ENCODE measurements around the gene ADGRG2. TPM values are rescaled to one million over a fixed set of nuclear protein-coding genes. Genes with fewer than 3 reads are reported as not detected.

ADGRG2 gene
- total and polyA plus RNA-seq, 9 of the 15 experiments (the other 6 are each of a cell fraction or from before 2014, with no cell fraction given), result 0.03 TPM; not detected in 8

GRCh38 chrX:18946611-18947010 lies 175.7 kb downstream of the ADGRG2 start:
- Histone ChIP-seq H3K4me2 (ENCODE audit: insufficient read depth, low read length) (no peak overlapping the region), H3K79me2 (ENCODE audit: control insufficient read depth, insufficient read depth, low read length) (no peaks in the 10 kb centered on the region), H3K9me3 (replicated peaks; ENCODE audit: control insufficient read depth, insufficient read depth, low read depth, low read length) (no peaks in the 10 kb centered on the region), H3K4me1 (replicated peaks in 1 of 2; ENCODE audit: control insufficient read depth in 2 of 2, insufficient read depth in 2 of 2, low read length in 2 of 2) (no peaks in the 10 kb centered on the region), H3K36me3 (ENCODE audit: control insufficient read depth, insufficient read depth, low read length) (peaks cover 35% of the 10 kb centered on the region; the same call in 2 of the 3 replicates), H3K9ac (ENCODE audit: insufficient read depth in 1 of 2, low read depth in 2 of 2, low read length in 2 of 2) (no peak overlapping the region), H3K9me1 (ENCODE audit: control insufficient read depth, insufficient read depth, low read length) (no peaks in the 10 kb centered on the region), H4K20me1 (replicated peaks; ENCODE audit: control insufficient read depth, insufficient read depth, low read length) (no peaks in the 10 kb centered on the region), H3K27me3 (ENCODE audit: control insufficient read depth in 2 of 2, insufficient read depth in 2 of 2, low read length in 2 of 2) (no peaks in the 10 kb centered on the region), H3K27ac (ENCODE audit: extremely low read depth, low read depth, low read length) (no peak overlapping the region), H2AFZ (ENCODE audit: low read depth, low read length) (no peak overlapping the region), H3K4me3 (no peak overlapping the region)
- in situ Hi-C loops (cut with MboI), result no loop called here
- DNase-seq (ENCODE audit: extremely low read depth in 1 of 4, low spot score in 3 of 4) (no peak), ATAC-seq (no peak), FAIRE-seq (no peak)
- 100% methylated on average over 1 of the region's 4 CpGs for WGBS (ENCODE audit: insufficient coverage, low coverage, missing lambda C conversion rate)
- no TSS peak for BruUV-seq (replicated peaks)
- TF ChIP-seq RBM39 (optimal IDR thresholded peaks at IDR 0.05; ENCODE audit: low read depth, low read length) (no peak), MEF2D (tag; conservative IDR thresholded peaks at IDR 0.05; ENCODE audit: low read depth) (no peak), NCOA2 (IDR thresholded peaks at IDR 0.05; ENCODE audit: partially characterized antibody in 2 of 2) (no peak), HOXB6 (CRISPR knock-in tag; IDR thresholded peaks at IDR 0.05; ENCODE audit: borderline replicate concordance) (no peak), MYBL2 (IDR thresholded peaks at IDR 0.05; ENCODE audit: low read depth) (no peak), MYBL2 (CRISPR knock-in tag; IDR thresholded peaks at IDR 0.05; ENCODE audit: borderline replicate concordance) (no peak)
- ChIA-PET CTCF (ENCODE audit: low intra/inter-chr PET ratio) (no interaction called here), POLR2A (no interaction called here)
- intact Hi-C loops (cut with micrococcal nuclease), result no loop called here

- Histone ChIP-seq H3K4me1 (replicated peaks in 1 of 2; ENCODE audit: control insufficient read depth in 2 of 2, insufficient read depth in 2 of 2, low read length in 2 of 2) (no peaks in the 10 kb centered on the region), H4K20me1 (replicated peaks; ENCODE audit: control insufficient read depth, insufficient read depth, low read length) (no peaks in the 10 kb centered on the region), H3K36me3 (ENCODE audit: control insufficient read depth, insufficient read depth, low read length) (peaks cover 34% of the 10 kb centered on the region; the same call in 2 of the 3 replicates), H2AFZ (ENCODE audit: low read depth, low read length) (no peak overlapping the region), H3K27ac (ENCODE audit: extremely low read depth, low read depth, low read length) (no peak overlapping the region), H3K9ac (ENCODE audit: insufficient read depth in 1 of 2, low read depth in 2 of 2, low read length in 2 of 2) (no peak overlapping the region), H3K27me3 (ENCODE audit: control insufficient read depth in 2 of 2, insufficient read depth in 2 of 2, low read length in 2 of 2) (no peaks in the 10 kb centered on the region), H3K4me2 (ENCODE audit: insufficient read depth, low read length) (no peak overlapping the region), H3K4me3 (no peak overlapping the region), H3K9me3 (replicated peaks; ENCODE audit: control insufficient read depth, insufficient read depth, low read depth, low read length) (no peaks in the 10 kb centered on the region), H3K79me2 (ENCODE audit: control insufficient read depth, insufficient read depth, low read length) (no peaks in the 10 kb centered on the region), H3K9me1 (ENCODE audit: control insufficient read depth, insufficient read depth, low read length) (no peaks in the 10 kb centered on the region)
- no peak for FAIRE-seq
- no peak for ATAC-seq
- WGBS (ENCODE audit: insufficient coverage, low coverage, missing lambda C conversion rate), result 100% methylated on average over 2 of the region's 6 CpGs
- ChIA-PET CTCF (ENCODE audit: low intra/inter-chr PET ratio) (no interaction called here), POLR2A (no interaction called here)
- in situ Hi-C loops (cut with MboI) (no loop called here), intact Hi-C loops (cut with micrococcal nuclease) (no loop called here)
- BruUV-seq (replicated peaks), result no TSS peak
- no peak for DNase-seq (ENCODE audit: extremely low read depth in 1 of 4, low spot score in 3 of 4)
- TF ChIP-seq RBM15 (IDR thresholded peaks at IDR 0.05; ENCODE audit: insufficient read depth, low read length), result no peak
- TF ChIP-seq FOXJ3 (CRISPR knock-in tag; IDR thresholded peaks at IDR 0.05), result no peak
- no peak for TF ChIP-seq HINFP (tag; conservative IDR thresholded peaks at IDR 0.05; ENCODE audit: low read depth)
- TF ChIP-seq MECOM (CRISPR knock-in tag; IDR thresholded peaks at IDR 0.05), result no peak
- TF ChIP-seq ZNF764 (CRISPR knock-in tag; IDR thresholded peaks at IDR 0.05; ENCODE audit: low read depth), result no peak
- no peak for TF ChIP-seq TAF7 (tag; IDR thresholded peaks at IDR 0.05)
- TF ChIP-seq DDX20 (tag; IDR thresholded peaks at IDR 0.05; ENCODE audit: low read depth), result no peak
- no peak for TF ChIP-seq RBM22 (IDR thresholded peaks at IDR 0.05; ENCODE audit: low read depth, low read length, poor library complexity, severe bottlenecking)
Observed at GRCh38 chrX:18946157-18946556, 176.1 kb downstream of the ADGRG2 start.

Data from K562 (cell line).